GM18870 (cell line): Measurements from ENCODE around the gene TGFB2.
"Not testable (repeated sequence)": the region's sequence is repeated elsewhere in the genome, so short reads cannot be mapped to it uniquely, and the experiment has no call there.

Experiments
- ATAC-seq: cut with Tn5 transposase; IDR thresholded peaks from one replicate; pipeline ENCODE4 v1.9.1; 2021; ENCODE audit warnings: moderate library complexity; ENCODE audit not compliant: unreplicated experiment

The TGFB2 gene

DNA sequence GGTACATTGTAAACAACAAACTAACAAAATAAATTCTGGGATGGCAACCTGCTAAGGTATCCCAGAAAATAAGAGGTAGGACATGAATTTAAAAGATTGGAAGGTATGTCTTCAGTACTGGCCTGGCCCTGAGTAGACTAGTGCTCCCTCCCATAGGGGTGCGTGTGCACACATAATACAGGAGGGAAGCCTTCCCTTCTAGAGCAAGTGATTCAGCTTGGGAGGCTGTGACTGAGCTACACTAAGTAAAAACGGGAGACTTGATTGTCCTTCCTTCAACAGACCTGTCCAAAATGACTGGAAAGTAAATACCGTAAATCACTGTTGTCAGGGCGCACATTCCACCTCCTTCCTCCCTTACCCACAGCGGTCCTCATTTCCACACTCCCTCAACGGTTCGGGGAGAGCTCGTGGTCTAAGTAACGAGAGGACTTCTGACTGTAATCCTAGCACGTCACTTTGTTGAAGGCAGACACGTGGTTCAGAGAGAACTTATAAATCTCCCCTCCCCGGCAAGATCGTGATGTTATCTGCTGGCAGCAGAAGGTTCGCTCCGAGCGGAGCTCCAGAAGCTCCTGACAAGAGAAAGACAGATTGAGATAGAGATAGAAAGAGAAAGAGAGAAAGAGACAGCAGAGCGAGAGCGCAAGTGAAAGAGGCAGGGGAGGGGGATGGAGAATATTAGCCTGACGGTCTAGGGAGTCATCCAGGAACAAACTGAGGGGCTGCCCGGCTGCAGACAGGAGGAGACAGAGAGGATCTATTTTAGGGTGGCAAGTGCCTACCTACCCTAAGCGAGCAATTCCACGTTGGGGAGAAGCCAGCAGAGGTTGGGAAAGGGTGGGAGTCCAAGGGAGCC is at the start of gene TGFB2:
TGFB2 (plus strand) TSS at position 523 of the 859 bp plus-strand sequence. CDS start 1,366 bp downstream, outside the sequence.
- ATAC-seq, result peak; percentile 55

GRCh38 chr1:218296162-218296561 is 49.0 kb upstream of the TGFB2 start:
- no peak for ATAC-seq

- no peak for ATAC-seq
Measured at GRCh38 chr1:218297461-218297860, 47.7 kb upstream of the TGFB2 start.

DNA sequence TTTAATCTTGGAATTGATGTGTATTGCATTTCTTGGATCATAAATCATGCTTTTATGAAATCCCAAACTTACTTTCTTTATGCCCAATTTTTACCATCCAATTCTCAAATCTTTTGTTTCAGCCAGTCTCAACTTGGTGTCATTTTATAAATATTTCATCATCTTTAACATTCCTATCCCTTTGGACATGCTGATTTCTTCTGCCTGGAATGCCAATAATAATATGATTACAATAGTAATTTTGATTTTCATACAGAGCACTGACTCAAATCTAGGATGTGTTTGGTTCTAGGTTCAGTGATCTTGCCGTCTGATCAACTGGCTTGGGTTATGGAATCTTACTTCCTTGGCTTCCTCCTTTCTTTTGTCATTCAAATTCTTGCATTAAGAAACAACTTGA is 47.3 kb upstream of the TGFB2 start:
- ATAC-seq, result no peak

DNA sequence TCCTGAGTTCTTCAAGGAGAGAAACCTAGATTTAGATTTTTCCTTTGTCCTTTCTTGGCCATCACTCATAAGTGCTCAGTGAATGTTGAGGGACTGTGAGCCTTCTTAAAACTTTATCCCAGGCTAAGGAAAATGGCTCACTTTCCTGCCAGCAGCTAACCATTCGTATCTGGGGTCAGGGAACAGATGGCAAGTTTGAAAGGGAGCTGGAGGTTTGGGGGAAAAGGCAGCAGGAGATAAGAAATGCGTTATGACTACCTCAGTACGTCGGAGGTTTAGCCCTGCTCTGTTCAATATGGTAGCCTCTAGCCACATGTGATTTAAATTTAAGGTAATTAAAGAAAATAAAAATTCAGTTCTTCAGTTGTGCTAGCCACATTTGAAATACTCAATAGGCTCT is 46.7 kb upstream of the TGFB2 start:
- no peak for ATAC-seq

- no peak for ATAC-seq
Measured at GRCh38 chr1:218299416-218299815, 45.7 kb upstream of the TGFB2 start.

DNA sequence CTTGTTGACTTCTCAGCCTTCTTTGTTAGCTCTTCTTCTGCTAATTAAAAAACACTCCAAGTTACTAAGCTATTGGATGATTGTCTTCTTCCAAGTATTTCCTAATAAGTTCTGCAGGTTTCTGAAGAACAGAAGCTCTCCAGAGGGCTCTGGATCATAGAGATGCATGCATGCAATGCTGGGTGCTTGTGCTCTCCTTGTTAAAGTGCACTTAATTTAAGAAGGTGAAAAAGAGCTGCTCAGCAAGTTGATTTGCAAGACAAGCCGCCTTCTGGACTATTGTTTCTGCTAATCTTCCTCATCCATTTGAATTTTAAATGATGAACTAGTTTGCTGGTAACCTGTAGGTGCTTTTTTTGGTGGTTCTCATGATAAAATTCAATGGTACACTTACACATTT is 43.9 kb upstream of the TGFB2 start:
- ATAC-seq, result no peak

DNA sequence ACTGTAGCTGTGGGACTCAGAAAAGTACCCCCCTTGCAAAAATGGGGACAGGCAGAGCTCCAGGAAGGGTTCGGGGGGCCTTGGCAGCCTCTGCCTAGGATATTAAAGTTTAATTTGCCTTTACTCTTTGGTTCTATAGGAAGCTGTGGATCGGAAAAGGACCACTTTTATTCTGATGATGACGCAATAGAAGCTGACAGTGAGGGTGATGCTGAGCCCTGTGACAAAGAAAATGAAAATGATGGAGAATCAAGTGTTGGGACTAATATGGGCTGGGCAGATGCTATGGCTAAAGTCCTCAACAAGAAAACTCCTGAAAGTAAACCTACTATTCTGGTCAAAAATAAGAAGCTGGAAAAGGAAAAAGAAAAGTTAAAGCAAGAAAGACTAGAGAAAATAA is 43.0 kb upstream of the TGFB2 start:
- ATAC-seq, result no peak

DNA sequence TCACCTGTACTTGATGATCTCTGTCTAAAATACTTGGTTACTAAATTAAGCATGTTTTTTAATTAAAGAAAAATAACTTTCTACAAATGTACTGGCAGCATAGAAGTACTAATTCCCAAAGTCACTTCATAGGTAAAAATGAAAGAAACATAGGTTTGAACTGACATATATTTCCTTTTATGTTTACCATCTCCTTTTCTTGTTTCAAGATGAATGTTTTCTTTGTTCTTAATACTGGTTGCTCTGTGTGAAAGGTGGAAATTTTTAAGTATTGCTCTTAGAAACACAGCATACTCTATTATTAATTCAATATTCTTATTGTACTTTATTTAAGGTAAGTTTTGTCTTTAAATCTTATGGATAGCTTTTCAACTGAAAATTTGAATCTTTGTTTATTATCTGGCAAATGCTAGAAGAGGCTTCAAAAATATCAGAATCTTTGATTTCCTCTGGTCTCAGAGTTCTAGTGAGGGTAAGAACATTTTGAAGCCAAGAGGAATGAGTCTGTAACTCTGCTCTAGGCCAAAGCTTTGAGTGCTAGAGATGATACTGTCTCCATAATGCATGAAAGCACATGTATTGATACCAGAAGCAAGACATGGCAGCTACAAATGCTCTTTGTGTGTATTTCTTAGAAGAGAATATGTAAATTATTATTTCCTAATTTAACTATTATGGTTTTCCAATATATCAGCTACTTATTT is 41.8 kb upstream of the TGFB2 start:
- no peak for ATAC-seq

DNA sequence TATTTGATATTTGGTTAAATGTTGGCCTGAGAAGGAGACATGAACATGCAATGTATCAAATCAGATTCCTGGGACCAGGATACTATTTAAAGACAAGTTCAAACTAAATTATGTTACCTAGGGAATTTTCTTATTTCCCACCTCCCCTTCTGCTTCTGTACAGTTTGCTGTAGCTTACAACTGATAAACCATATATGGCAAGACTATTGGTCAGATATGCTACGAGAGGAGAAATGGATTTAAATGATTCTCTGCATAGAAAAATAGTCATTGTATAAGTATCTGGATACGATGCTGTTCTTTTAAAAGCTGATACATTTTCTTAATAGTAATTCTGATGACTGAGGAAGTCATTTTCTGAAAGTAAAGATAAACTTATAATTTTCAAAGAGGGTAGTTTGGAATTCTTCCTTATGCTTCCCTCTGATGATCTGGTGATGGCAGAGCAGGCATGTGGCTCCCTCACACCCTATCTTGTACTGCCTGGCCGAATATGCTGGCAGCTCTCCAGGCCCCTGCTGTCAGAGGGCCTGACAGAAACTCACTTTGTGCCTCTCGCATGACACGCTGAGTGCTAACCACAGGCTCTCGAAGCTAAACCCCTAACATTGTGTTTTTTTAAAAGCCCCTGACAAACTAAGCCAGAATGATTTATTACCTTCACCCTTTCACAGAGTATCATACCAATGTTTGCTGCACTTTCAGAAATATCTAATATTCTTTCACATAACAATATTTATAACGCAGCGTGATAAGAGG is 40.7 kb upstream of the TGFB2 start:
- no peak for ATAC-seq

DNA sequence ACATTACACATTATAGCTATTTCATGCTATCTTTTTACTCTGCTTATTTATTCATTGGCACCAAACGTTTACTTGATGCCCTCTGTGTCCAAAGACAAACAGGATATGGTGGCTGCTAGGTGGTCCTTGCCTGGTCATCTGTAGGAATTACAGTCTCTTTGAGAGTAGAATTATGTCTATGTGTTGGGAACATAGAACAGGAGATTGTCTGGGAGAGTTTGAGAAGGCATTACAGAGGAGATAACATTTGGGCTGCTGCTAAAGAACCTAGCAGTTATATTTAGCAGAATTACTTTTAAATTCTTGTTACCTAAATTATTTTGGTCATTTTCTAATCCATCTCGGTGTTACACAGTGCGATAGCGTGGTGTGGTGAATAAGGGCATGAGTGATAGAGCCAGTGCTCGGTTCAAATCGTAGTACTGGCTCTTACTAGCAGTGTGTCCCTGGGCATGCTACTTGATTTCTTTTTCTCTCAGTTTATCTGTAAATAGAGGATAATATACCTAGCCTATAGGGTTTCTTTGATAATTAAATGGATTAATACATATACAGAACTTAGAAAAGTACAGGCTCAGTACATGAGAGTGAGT is 39.6 kb upstream of the TGFB2 start:
- ATAC-seq, result no peak

- no peak for ATAC-seq
Measured at GRCh38 chr1:218312509-218312908, 32.6 kb upstream of the TGFB2 start.

- ATAC-seq, result no peak
Measured at GRCh38 chr1:218314316-218314715, 30.8 kb upstream of the TGFB2 start.

DNA sequence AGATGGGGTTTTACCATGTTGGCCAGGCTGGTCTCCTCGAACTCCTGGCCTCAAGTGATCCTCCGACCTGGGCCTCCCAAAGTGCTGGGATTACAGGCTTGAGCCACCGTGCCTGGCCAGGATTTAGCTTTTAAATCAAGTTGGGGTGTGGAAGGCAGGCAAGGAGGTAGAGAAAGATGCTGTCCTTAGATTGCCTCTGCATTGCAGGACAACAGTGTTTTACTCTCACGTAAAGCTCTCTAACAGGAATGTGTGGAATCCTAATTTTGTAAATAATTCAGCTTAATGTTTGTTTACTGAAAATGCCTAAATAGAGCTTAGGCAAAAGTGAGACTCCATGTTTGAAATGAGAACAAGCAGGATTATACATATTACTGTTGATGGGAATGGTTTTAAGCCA is 29.5 kb upstream of the TGFB2 start:
- no peak for ATAC-seq

GRCh38 chr1:218317061-218317460 is 28.1 kb upstream of the TGFB2 start:
- no peak for ATAC-seq

DNA sequence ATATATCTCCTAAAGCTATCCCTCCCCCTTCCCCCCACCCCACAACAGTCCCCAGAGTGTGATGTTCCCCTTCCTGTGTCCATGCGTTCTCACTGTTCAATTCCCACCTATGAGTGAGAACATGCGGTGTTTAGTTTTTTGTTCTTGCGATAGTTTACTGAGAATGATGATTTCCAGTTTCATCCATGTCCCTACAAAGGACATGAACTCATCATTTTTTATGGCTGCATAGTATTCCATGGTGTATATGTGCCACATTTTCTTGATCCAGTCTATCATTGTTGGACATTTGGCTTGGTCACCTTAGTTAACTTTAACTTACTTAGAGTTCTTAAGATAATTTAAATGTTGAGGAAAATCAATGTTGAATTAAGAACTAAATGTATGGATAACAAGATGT is 25.0 kb upstream of the TGFB2 start:
- not testable (repeated sequence) for ATAC-seq

DNA sequence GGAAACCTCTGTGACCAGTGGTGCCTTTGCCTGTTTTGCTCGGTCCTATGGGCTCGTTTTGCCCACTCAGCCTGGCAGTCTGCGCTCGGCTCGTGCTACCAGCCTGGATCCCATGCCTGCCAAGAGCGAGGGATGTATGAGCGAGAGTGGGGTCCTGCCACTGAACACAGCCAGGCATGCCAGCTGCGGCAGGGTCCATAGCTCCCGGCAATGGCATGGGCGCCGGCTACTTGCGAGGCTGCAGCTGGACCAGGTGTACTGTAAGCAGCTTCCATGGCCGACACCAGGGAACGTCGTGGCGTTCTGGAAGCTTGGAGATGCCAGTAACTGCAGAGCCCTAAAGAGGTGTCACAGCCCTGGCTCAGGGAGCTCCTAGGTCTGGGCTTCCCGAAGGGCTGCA is 22.4 kb upstream of the TGFB2 start:
- ATAC-seq, result no peak

DNA sequence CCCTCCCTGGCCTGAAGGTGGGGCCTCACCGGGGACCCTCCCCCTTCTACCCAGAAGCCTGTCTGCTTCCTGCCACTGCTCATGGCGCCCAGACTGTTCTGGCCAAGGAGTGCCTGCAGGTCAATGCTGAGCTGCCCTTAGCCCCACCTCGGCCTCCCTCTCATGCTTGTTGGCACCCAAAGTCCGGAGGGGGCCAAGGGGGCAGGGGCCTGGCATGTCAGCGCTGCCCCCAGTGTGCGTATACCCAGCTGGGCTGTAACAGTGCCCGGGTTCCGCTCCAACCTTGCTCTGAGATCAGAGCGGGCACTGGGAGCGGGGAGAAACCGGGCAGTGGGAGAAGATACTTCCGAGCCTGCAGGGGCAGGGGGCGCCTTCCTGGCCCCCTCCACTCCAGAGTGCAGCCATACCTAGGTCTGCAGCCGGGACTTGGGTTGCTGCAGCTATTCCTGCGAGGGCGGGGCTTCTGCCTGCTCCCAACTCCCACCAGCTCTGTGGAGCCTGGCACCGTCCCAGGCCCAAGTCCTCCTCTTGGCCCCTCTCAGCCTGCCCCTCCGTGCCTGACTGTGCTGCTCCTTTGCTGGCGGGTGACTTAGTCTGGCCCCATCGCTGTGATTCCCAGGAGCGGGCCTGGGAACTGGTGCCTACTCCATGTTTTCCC is 21.4 kb upstream of the TGFB2 start:
- ATAC-seq, result no peak

GRCh38 chr1:218324226-218324580 is 20.9 kb upstream of the TGFB2 start:
- no peak for ATAC-seq

GRCh38 chr1:218328769-218329168 is 16.4 kb upstream of the TGFB2 start:
- ATAC-seq, result no peak
